Thyroid gland (tissue), 4 donors: ENCODE measurements around the gene CITED1. TPM values are rescaled to one million over a fixed set of nuclear protein-coding genes. Genes with fewer than 3 reads are reported as not detected.
"Not testable (repeated sequence)": the region's sequence is repeated elsewhere in the genome, so short reads cannot be mapped to it uniquely, and the experiment has no call there.

ENCODE experiments used
- DNase-seq, 2 donors: peaks; one replicate each; pipeline ENCODE4 v3.0.0-alpha.2; 2019
- H3K27ac ChIP-seq, 3 donors: fragments of 200-600 bp; sonication (generic); 1 replicate in 2 of 3; 2 replicates in 1 of 3; pipeline ENCODE4 v1.5.1; 2016 to 2019; ENCODE audit warnings: mild to moderate bottlenecking in 1 of 3, moderate library complexity in 1 of 3
- H3K27me3 ChIP-seq: fragments of 200-600 bp; sonication (generic); one replicate; pipeline ENCODE4 v1.5.1; 2019
- H3K36me3 ChIP-seq, 2 donors: fragments of 200-600 bp; sonication (generic); one replicate each; pipeline ENCODE4 v1.5.1; 2016 to 2019
- H3K4me1 ChIP-seq, 2 donors: fragments of 200-600 bp; sonication (generic); one replicate each; pipeline ENCODE4 v1.5.1; 2017 to 2019
- H3K4me3 ChIP-seq, 3 donors: fragments of 200-600 bp; sonication (generic); replicated peaks in 1 of 3; 1 replicate in 2 of 3; 2 replicates in 1 of 3; pipeline ENCODE4 v1.5.1; 2016; ENCODE audit warnings: mild to moderate bottlenecking in 1 of 3
- H3K9me3 ChIP-seq: fragments of 200-600 bp; sonication (generic); one replicate; pipeline ENCODE4 v1.5.1; 2017
- POLR2A ChIP-seq, 2 donors: fragments of 450-650 bp; IDR thresholded peaks; one replicate each; pipeline ENCODE4 v1.6.1; 2017; ENCODE audit warnings: antibody characterized with exemption in 2 of 2, mild to moderate bottlenecking in 2 of 2, moderate library complexity in 1 of 2
- WGBS, 2 donors: methylation state at CpG; one replicate each; pipeline ENCODE4 v1.1.5; 2017; 5-methylcytosine and 5-hydroxymethylcytosine counted together
- intact Hi-C: fragments of 100-400 bp; cut with DNase I; formaldehyde crosslinking; loops from one replicate; pipeline ENCODE4 v1.15.1; 2023
- total RNA-seq, 4 donors: library from RNA; depleted of rRNA; stranded (reverse); fragments of >200 nt; gene quantifications; one replicate each; pipeline ENCODE4 v1.2.3, GENCODE V29; 2016
- TF ChIP-seq, protein P1 (sequence below), 6 experiments: fragments of 200-600 bp in 3 of 6; fragments of 450-650 bp in 3 of 6; sonication (generic) in 3 of 6; IDR thresholded peaks; one replicate each; pipeline ENCODE4 v1.5.1; 2016 to 2019; ENCODE audit warnings: antibody characterized with exemption in 6 of 6, mild to moderate bottlenecking in 2 of 6, inconsistent platforms in 1 of 6, moderate library complexity in 1 of 6

CITED1 gene
- total RNA-seq, 4 donors from 2014 or later: 5.5 to 29.9 (median 17.5) TPM

GRCh38 chrX:72326605-72327300 is 21.0 kb upstream of the CITED1 start:
- no peaks in the 10 kb centered on the region for H3K9me3 ChIP-seq

GRCh38 chrX:72319651-72320050 is 13.9 kb upstream of the CITED1 start:
- H3K9me3 ChIP-seq, intact Hi-C loops, H3K27me3 ChIP-seq, DNase-seq, H3K4me3 ChIP-seq, H3K4me1 ChIP-seq, H3K36me3 ChIP-seq, H3K27ac ChIP-seq: not testable (repeated sequence)
- 98 to 99% methylated on average over 7 to 8 of the region's 8 CpGs for WGBS, 2 donors

More at GRCh38 chrX:72326605-72327300, 21.0 kb upstream of the CITED1 start:
- TF ChIP-seq, protein P1, sequence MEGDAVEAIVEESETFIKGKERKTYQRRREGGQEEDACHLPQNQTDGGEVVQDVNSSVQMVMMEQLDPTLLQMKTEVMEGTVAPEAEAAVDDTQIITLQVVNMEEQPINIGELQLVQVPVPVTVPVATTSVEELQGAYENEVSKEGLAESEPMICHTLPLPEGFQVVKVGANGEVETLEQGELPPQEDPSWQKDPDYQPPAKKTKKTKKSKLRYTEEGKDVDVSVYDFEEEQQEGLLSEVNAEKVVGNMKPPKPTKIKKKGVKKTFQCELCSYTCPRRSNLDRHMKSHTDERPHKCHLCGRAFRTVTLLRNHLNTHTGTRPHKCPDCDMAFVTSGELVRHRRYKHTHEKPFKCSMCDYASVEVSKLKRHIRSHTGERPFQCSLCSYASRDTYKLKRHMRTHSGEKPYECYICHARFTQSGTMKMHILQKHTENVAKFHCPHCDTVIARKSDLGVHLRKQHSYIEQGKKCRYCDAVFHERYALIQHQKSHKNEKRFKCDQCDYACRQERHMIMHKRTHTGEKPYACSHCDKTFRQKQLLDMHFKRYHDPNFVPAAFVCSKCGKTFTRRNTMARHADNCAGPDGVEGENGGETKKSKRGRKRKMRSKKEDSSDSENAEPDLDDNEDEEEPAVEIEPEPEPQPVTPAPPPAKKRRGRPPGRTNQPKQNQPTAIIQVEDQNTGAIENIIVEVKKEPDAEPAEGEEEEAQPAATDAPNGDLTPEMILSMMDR (IDR thresholded peaks at IDR 0.05): no peak
- TF ChIP-seq POLR2A (IDR thresholded peaks at IDR 0.05): no peak
- H3K4me3 ChIP-seq: no peak overlapping the region
- no peaks in the 10 kb centered on the region for H3K27me3 ChIP-seq
- H3K4me1 ChIP-seq: no peaks in the 10 kb centered on the region
- no peak overlapping the region for H3K27ac ChIP-seq
- DNase-seq: no peak
- no peaks in the 10 kb centered on the region for H3K36me3 ChIP-seq
- WGBS, 2 donors: 94% methylated on average over 8 of the region's 8 CpGs
- intact Hi-C loops: no loop called here

GRCh38 chrX:72317139-72317538 is 11.4 kb upstream of the CITED1 start:
- intact Hi-C loops: no loop called here
- TF ChIP-seq POLR2A (IDR thresholded peaks at IDR 0.05): no peak
- TF ChIP-seq, protein P1 (IDR thresholded peaks at IDR 0.05): no peak
- H3K27me3 ChIP-seq: no peaks in the 10 kb centered on the region
- no peaks in the 10 kb centered on the region for H3K9me3 ChIP-seq
- WGBS, 2 donors: 86 to 98% methylated on average over 4 of the region's 4 CpGs
- peak overlapping the region in 1 of 3 donors; percentile 18 for H3K27ac ChIP-seq
- no peak for DNase-seq
- no peak overlapping the region for H3K4me3 ChIP-seq
- no peaks in the 10 kb centered on the region for H3K36me3 ChIP-seq
- H3K4me1 ChIP-seq: peaks cover 3 to 7% of the 10 kb centered on the region in 2 donors

DNA sequence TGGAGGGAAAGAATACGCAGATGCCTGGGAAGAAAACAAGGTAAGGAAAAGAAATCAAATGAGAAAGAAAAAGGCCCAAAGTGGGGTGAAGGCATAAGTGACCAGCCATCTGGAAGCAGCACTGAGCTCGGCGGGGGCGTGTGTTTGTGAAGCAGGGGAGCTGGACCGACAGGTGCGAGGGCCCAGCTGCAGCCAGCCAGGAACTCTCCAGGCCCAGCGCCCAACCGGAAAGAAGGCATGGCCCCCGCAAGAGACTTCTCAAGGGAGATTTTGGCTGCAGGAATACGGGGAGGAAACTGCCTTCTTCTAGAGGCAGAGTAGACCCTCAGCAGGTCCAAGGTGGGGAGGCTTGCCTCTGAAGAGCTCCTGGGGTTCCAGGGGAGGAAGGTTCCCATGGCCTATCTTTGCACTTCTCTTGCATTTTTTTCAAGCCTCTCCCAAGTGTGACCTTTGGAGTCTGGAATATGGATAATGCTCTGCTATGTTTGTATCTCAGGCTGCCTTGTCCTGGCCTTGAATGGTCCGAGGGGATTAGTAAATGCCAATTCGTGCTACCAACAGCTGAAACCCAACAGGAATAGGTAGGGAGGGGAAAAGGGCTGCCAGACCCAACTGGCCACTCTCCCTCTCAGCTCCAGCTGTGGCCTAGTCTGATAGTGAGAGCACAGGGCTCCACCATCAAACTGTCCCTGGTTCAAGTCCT is 10.8 kb upstream of the CITED1 start:
- intact Hi-C loops: no loop called here
- Histone ChIP-seq H3K27me3 (no peaks in the 10 kb centered on the region), H3K4me1 (peaks cover 3 to 7% of the 10 kb centered on the region in 2 donors), H3K36me3 (no peaks in the 10 kb centered on the region), H3K9me3 (no peaks in the 10 kb centered on the region), H3K27ac (peak overlapping the region in 1 of 3 donors; percentile 18), H3K4me3 (no peak overlapping the region)
- WGBS, 2 donors: 41 to 46% methylated on average over 7 to 11 of the region's 12 CpGs
- TF ChIP-seq, protein P1 (IDR thresholded peaks at IDR 0.05): no peak
- no peak for TF ChIP-seq POLR2A (IDR thresholded peaks at IDR 0.05)
- DNase-seq: peak; percentile 73 to 76

GRCh38 chrX:72314881-72315280 is 9.2 kb upstream of the CITED1 start:
- DNase-seq: no peak
- Histone ChIP-seq H3K27ac (peak overlapping the region in 1 of 3 donors; percentile 56), H3K9me3 (no peaks in the 10 kb centered on the region), H3K4me1 (peaks cover 3 to 7% of the 10 kb centered on the region in 2 donors), H3K4me3 (no peak overlapping the region), H3K27me3 (no peaks in the 10 kb centered on the region), H3K36me3 (no peaks in the 10 kb centered on the region)
- TF ChIP-seq POLR2A (IDR thresholded peaks at IDR 0.05): no peak
- TF ChIP-seq, protein P1 (IDR thresholded peaks at IDR 0.05): no peak
- intact Hi-C loops: no loop called here
- 100% methylated on average over 3 of the region's 3 CpGs; no CpG with 5 or more reads in 1 of the 2 donors for WGBS, 2 donors
